Right cardiac atrium (tissue), 5 donors: ENCODE results near the gene USP24. TPM values are rescaled to one million over a fixed set of nuclear protein-coding genes. Genes with fewer than 3 reads are reported as not detected.
"Not testable (repeated sequence)": the region's sequence is repeated elsewhere in the genome, so short reads cannot be mapped to it uniquely, and the experiment has no call there.

Experiments used
- ATAC-seq, 2 donors: fragments of 200-7000 bp; cut with Tn5 transposase; one replicate each; pipeline versions ENCODE4 v1.8.0 to v1.9.1; 2020; ENCODE audit warnings: moderate library complexity in 2 of 2, mild to moderate bottlenecking in 1 of 2
- DNase-seq, 3 donors: peaks; one replicate each; pipeline ENCODE4 v3.0.0-alpha.2; 2020
- H3K27ac ChIP-seq: one replicate; pipeline ENCODE4 v1.5.1; 2013; ENCODE audit warnings: mild to moderate bottlenecking, low read length, control low read depth, moderate library complexity
- H3K27me3 ChIP-seq: one replicate; pipeline ENCODE4 v1.6.1; 2013; ENCODE audit not compliant: control insufficient read depth, insufficient read depth
- H3K4me1 ChIP-seq: one replicate; pipeline ENCODE4 v1.6.1; 2013; ENCODE audit warnings: low read length; ENCODE audit not compliant: control insufficient read depth, insufficient read depth
- H3K4me3 ChIP-seq: one replicate; pipeline ENCODE4 v1.5.1; 2013; ENCODE audit warnings: low read length, control low read depth
- H3K9me3 ChIP-seq: one replicate; pipeline ENCODE4 v1.6.1; 2013; ENCODE audit warnings: low read length; ENCODE audit not compliant: control insufficient read depth
- WGBS: extraction: QIAGEN DNeasy Blood & Tissue Kit; methylation state at CpG from one replicate; pipeline ENCODE4 v1.1.7; 2013; 5-methylcytosine and 5-hydroxymethylcytosine counted together
- intact Hi-C, 4 donors: fragments of 100-400 bp; cut with DNase I; formaldehyde crosslinking; loops; one replicate each; pipeline versions ENCODE4 v1.11.0 to v1.14.0; 2022 to 2023
- polyA plus RNA-seq: library from polyadenylated mRNA; stranded (reverse); fragments of 200-250 nt; gene quantifications from one replicate; pipeline ENCODE4 v1.2.3, GENCODE V29; 2013
- total RNA-seq, 4 donors: library from RNA; stranded (reverse); fragmentation: NEBNext Ultra II Directional; extraction: Animal tissue kit (Norgen Biotek cat#: 25700); gene quantifications; one replicate each; pipeline ENCODE4 v1.2.1, GENCODE V29; 2021
- donor health status: healthy with polysubstance abuse.
- donor health status: DM: no; HTN: yes; CAD: no.
- donor health status: DM: no; HTN: no; CAD: no.
- donor health status: DM: no; HTN: yes; CAD: no; lungs with severe emphysema.
- donor health status: DM: yes; HTN: yes; CAD: no.

Gene USP24
- total and polyA plus RNA-seq, 5 donors = 11.4 to 35.7 (median 34.7) TPM

DNA sequence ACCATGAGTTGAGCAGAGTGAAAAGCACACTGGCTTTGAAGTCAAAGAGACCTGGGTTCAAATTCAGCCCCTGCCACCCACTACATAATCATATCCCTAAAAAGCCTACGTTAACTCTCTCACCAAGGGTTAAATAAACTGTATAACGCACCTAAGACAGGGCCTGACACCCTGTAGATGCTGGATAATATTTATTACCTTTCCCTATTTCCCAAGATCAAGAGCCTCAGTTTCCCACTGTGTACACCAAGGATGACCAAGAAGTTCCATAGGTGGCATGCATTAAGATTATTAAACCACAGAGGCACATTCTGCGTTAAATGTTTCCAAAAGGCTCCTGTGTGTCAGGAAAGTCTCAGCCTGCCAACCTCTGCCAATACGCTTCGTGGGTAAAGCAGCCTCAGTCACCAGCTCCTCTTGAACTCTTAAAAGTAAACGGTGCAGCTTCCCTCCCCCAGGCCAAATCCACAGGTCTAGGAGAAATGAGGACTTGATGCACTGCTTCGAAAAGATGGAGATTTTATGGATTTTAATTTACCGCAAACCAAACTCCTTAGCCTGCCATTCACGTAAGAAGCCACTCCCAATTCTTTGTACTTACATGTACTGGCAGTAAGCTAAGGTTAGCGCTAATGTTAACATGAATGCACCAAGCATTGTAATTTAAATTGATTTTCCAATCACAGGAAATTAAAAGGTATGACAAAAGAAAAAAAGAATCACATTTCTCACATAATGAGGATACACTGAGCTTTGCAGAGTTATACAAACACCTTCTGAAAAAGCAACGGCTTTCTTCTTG, 2.6 kb downstream of the USP24 start:
- H3K27ac ChIP-seq = peak overlapping the region; percentile 54
- intact Hi-C loops = loop anchor here in 1 of 4 donors (10.0 kb wide), 1 partner anchor 68 kb away; no protein-coding TSS in a partner anchor

DNA sequence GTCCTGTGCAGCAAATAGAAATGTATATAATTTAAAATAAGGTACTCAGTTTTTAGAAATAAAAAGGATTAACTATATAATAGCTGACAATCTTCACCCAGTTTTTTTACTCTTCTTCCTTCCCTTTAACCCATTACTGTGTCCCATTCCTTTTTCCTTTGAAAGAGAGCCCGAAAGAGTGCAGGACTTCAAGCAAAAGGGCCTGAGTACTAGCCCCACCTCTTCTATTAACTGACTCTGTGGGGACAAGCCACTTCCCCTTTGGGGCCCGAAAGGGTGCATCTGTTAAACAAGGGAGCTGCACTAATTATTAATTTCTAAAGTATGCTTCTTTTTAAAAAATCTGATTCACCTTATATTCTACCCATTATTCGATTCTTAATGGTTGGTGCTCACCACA, 3.3 kb downstream of the USP24 start:
- no peak overlapping the region for H3K4me3 ChIP-seq

More for the DNA sequence above, 2.6 kb downstream of the USP24 start:
- Histone ChIP-seq H3K27me3 (no peaks in the 10 kb centered on the region), H3K4me1 (peaks cover 5% of the 10 kb centered on the region), H3K4me3 (peak overlapping the region; percentile 96), H3K9me3 (no peaks in the 10 kb centered on the region)
- DNase-seq (no peak), ATAC-seq (no peak)
- 53% methylated on average over 11 of the region's 11 CpGs for WGBS

DNA sequence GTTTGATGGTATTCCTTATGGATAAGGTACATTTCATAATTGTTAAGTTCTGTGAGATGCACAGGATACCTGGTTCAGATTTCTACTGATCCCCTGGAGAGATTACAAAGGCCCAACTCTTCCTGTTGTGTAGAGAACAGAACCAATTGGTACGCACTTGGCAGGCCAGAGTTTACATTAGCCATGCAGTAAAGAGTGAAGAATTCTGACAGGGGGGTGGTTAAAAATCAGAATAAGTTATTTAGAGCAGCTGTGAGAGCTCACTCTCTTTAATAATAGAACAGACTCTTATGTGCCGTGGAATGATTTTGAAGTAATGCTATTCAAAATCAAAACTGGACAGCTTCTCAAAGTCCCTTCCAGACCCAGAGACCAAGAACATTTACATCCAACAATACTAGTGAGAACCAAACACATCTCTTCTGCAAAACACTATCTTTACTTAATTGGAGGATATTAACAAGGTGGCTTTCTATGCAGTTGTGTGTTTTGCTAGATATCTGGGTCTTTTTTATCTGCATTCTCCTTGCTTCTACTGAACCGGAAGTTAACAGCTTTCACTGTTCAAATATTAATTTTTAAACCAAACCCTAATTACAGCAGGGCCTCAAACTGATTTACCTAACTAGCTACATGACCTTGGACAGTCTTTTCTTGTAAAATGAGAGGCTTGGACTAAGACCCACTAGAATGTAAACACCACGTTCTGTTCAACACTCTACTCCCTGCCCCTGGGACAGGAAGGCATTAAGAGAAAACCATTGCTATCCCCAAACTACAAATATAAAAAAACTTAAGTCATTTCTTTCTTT, 4.0 kb downstream of the USP24 start:
- DNase-seq (no peak), ATAC-seq (no peak)
- Histone ChIP-seq H3K9me3 (no peaks in the 10 kb centered on the region), H3K27ac (peak overlapping the region; percentile 62), H3K27me3 (no peaks in the 10 kb centered on the region), H3K4me3 (peak overlapping the region; percentile 30), H3K4me1 (peaks cover 7% of the 10 kb centered on the region)
- intact Hi-C loops = loop anchor here in 1 of 4 donors (10.0 kb wide), 1 partner anchor 66 kb away; no protein-coding TSS in a partner anchor
- 16% methylated on average over 4 of the region's 4 CpGs for WGBS

More for the DNA sequence above, 3.3 kb downstream of the USP24 start:
- H3K27ac ChIP-seq = no peak overlapping the region
- WGBS = 65% methylated on average over 3 of the region's 3 CpGs
- H3K9me3 ChIP-seq = no peaks in the 10 kb centered on the region
- ATAC-seq = no peak
- intact Hi-C loops = loop anchor here in 1 of 4 donors (10.0 kb wide), 1 partner anchor 67 kb away; no protein-coding TSS in a partner anchor
- H3K4me1 ChIP-seq = peaks cover 6% of the 10 kb centered on the region
- DNase-seq = no peak
- no peaks in the 10 kb centered on the region for H3K27me3 ChIP-seq

DNA sequence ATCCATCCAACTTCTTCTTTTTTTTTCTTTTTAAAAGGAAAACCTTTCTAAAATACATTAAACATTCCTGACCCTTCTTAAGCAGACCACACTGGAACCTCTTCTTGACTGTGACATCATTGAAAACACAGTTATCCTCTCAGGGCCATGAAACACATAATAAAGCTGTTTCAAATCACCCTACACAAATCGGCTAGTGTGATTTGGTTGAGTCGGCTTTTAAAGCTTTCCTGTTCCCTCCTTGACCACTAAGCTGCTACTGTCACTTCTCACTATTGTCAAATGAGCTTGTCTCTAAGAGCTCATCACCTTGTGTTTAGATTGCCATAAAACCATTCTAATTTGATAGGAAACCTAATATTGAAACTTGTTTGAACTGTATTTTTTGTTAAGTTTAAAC, 5.9 kb downstream of the USP24 start:
- ATAC-seq = no peak
- Histone ChIP-seq H3K4me1 (peaks cover 11% of the 10 kb centered on the region), H3K4me3 (no peak overlapping the region), H3K27me3 (no peaks in the 10 kb centered on the region), H3K27ac (no peak overlapping the region), H3K9me3 (no peaks in the 10 kb centered on the region)
- DNase-seq = no peak
- intact Hi-C loops = no loop called here
- 16% methylated on average over 2 of the region's 2 CpGs for WGBS

DNA sequence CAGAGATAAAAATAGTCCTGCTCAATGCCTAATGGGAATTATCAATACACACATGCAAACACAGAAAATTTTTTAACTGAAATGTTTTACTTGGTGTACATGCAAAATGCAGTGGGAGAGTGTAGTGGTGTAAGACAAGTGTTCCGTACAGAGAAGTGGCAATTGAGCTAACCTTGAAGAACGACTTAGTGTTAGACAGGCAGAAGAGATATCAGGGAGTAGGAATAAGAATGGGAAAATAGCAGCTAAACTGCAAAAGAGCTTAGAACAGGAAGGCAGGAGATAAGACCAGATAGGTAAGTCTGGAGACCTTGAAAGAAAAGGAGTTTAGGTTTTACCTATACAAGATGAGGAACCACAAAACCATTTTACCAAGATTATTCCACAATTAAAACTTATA, 9.0 kb downstream of the USP24 start:
- Histone ChIP-seq H3K4me1 (peaks cover 9% of the 10 kb centered on the region), H3K4me3 (no peak overlapping the region), H3K27ac (no peak overlapping the region), H3K27me3 (no peaks in the 10 kb centered on the region), H3K9me3 (no peaks in the 10 kb centered on the region)
- ATAC-seq (peak in 1 of 2 donors; percentile 36), DNase-seq (no peak)
- intact Hi-C loops = no loop called here
- WGBS = 53% methylated on average over 2 of the region's 2 CpGs

DNA sequence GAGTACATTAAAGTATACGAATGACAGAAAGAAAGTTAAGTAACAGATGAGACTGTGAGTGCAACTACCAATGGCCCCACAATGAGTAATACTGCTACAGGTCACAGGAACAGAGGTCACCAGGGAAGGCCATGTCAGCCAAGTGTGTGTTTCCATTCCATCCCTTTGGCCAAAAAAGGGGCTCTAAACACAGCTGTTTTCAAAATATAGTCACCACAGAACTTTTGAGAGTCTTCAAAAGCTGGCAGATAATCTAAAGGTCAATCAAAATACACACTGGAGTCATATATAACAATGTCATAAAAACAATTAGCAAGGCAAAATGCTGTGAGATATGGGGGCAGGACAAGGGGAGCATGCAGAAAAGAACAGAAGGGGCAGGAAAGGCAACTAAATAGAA, 10.2 kb downstream of the USP24 start:
- no peak overlapping the region for H3K4me3 ChIP-seq
- H3K9me3 ChIP-seq = no peaks in the 10 kb centered on the region
- intact Hi-C loops = no loop called here
- no peak overlapping the region for H3K27ac ChIP-seq
- DNase-seq (no peak), ATAC-seq (peak in 1 of 2 donors; percentile 67)
- no peaks in the 10 kb centered on the region for H3K27me3 ChIP-seq
- WGBS = 73% methylated on average over 1 of the region's 1 CpG
- peaks cover 9% of the 10 kb centered on the region for H3K4me1 ChIP-seq

DNA sequence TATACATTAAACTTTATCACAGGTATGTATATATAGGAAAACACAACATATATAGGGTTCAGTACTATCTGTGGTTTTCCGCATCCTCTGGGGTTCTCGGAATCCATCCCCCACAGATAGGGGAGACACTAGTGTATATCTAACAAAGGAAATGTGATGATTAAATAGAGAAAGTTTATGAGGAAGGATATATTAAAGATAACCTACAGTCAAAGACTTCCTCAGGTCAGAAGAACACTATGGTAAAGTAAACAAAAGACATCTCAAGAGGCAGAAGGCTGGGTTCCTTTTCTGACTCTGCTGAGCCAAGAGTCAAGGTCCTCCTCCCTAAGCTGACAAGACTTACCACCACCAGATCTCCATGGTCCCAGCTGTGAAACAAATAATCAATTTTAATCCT, 12.1 kb downstream of the USP24 start:
- peaks cover 9% of the 10 kb centered on the region for H3K4me1 ChIP-seq

DNA sequence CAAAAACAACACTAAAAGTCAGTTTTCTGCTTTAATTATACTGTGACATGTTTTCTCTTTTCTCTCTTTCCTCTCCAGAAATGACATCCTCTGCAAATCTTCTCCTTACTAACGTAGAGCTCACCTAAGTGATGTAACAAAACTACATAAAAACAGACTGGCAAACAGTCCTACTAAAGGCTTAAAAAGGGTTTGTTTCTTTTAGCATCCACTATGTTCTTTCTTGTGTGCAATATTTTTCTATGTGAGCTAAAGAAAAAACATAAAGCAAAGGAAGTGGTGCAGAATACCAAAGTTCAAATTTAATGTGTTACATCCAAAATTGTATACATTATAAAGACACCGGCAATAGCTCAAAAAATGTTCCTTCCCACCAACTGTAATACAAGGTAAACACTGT, 14.5 kb downstream of the USP24 start:
- no peak overlapping the region for H3K4me3 ChIP-seq
- intact Hi-C loops = no loop called here
- peaks cover 16% of the 10 kb centered on the region for H3K4me1 ChIP-seq
- DNase-seq (no peak), ATAC-seq (no peak)
- WGBS = 76% methylated on average over 2 of the region's 2 CpGs
- no peaks in the 10 kb centered on the region for H3K9me3 ChIP-seq
- no peaks in the 10 kb centered on the region for H3K27me3 ChIP-seq
- H3K27ac ChIP-seq = no peak overlapping the region

More for the DNA sequence above, 12.1 kb downstream of the USP24 start:
- no peaks in the 10 kb centered on the region for H3K27me3 ChIP-seq
- H3K4me3 ChIP-seq = no peak overlapping the region
- no peak for DNase-seq
- intact Hi-C loops = no loop called here
- no peak for ATAC-seq
- no peaks in the 10 kb centered on the region for H3K9me3 ChIP-seq
- WGBS = 82% methylated on average over 2 of the region's 2 CpGs
- H3K27ac ChIP-seq = no peak overlapping the region

DNA sequence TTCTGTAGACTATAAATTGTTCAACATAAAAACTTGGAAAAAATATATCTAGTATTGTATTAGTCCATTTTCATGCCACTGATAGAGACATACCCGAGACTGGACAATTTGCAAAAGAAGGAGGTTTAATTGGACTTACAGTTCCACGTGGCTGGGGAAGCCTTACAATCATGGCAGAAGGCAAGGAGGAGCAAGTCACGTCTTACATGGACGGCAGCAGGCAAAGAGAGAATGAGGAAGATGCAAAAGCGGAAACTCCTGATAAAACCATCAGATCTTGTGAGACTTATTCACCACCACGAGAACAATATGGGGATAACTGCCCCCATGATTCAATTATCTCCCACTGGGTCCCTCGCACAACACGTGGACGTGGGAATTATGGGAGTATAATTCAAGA, 15.4 kb downstream of the USP24 start:
- peaks cover 12% of the 10 kb centered on the region for H3K4me1 ChIP-seq
- ATAC-seq, H3K27ac ChIP-seq, H3K9me3 ChIP-seq, intact Hi-C loops, DNase-seq, H3K27me3 ChIP-seq, H3K4me3 ChIP-seq: not testable (repeated sequence)
- 97% methylated on average over 9 of the region's 9 CpGs for WGBS

DNA sequence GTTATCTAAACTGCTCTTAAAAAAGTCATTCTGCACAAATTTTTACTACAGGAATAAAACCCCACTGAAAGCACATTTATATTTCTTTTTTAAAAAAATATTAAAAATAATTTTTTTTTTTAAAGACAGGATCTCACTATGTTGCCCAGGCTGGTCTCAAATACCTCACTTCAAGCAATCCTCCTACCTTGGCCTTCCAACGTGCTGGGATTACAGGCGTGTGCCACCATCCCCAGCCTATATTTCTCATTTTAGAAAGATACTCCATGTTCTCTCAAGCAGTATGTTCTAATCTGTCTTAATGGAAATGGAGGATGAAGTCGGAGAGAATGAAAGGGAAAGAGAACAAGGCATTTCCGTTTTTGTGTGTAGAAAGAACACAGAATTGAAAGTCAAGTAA, 17.1 kb downstream of the USP24 start:
- ATAC-seq (no peak), DNase-seq (no peak)
- H3K9me3 ChIP-seq = no peaks in the 10 kb centered on the region
- WGBS = 95% methylated on average over 4 of the region's 4 CpGs
- no peak overlapping the region for H3K4me3 ChIP-seq
- intact Hi-C loops = no loop called here
- H3K4me1 ChIP-seq = peaks cover 17% of the 10 kb centered on the region
- no peak overlapping the region for H3K27ac ChIP-seq
- no peaks in the 10 kb centered on the region for H3K27me3 ChIP-seq

DNA sequence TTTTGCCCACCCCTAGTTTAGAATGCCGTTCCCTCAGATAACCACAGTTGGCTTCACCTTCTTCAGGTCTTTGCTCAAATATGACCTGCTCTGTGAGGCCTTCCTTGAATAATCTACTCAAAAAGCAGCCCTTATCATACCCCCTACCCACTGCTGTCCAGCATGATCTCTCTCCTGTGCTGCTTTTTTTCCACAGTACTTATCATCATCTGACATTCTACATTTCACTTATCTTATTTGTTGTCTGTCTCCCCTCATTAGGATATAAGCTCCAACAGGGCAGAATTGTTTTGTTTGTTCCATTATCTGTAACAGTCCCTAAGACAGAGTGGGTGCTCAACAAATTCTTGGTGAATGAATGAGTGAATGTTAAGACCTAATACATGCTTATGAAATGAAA, 18.1 kb downstream of the USP24 start:
- 49% methylated on average over 1 of the region's 1 CpG for WGBS
- H3K4me1 ChIP-seq = peaks cover 17% of the 10 kb centered on the region

More for the DNA sequence above, 18.1 kb downstream of the USP24 start:
- DNase-seq = no peak
- Histone ChIP-seq H3K4me3 (no peak overlapping the region), H3K27ac (no peak overlapping the region), H3K27me3 (no peaks in the 10 kb centered on the region), H3K9me3 (no peaks in the 10 kb centered on the region)
- peak in 1 of 2 donors; percentile 15 for ATAC-seq
- intact Hi-C loops = no loop called here
